SK-N-MC (cell line): Measurements from ENCODE around the gene PRTFDC1.

Experiments used
- DNase-seq: peaks from one replicate; pipeline ENCODE4 v3.0.0-alpha.2; 2011; ENCODE audit warnings: low read depth, low spot score
- H3K27ac ChIP-seq: fragments of 200-600 bp; sonication (generic); 2 replicates; pipeline ENCODE4 v1.5.1; 2016; ENCODE audit warnings: mixed run types
- H3K36me3 ChIP-seq: fragments of 200-600 bp; sonication (generic); 2 replicates; pipeline ENCODE4 v1.6.1; 2017; ENCODE audit warnings: antibody characterized with exemption, low read length, mixed read lengths; ENCODE audit not compliant: insufficient read depth
- H3K4me3 ChIP-seq: fragments of 200-600 bp; sonication (generic); 2 replicates; pipeline ENCODE4 v1.5.1; 2016
- H3K9ac ChIP-seq: fragments of 200-600 bp; sonication (generic); 2 replicates; pipeline ENCODE4 v1.8.0; 2017; ENCODE audit warnings: mixed run types, mixed read lengths; ENCODE audit not compliant: insufficient read length
- H3K9me3 ChIP-seq: fragments of 200-600 bp; sonication (generic); 2 replicates; pipeline ENCODE4 v1.6.1; 2017; ENCODE audit warnings: low read depth, mild to moderate bottlenecking, antibody characterized with exemption, low read length, moderate library complexity, mixed read lengths
- EZH2 ChIP-seq: fragments of 200-600 bp; sonication (generic); IDR thresholded peaks from one replicate; pipeline ENCODE4 v1.6.1; 2017; ENCODE audit warnings: antibody characterized with exemption
- FOXP2 ChIP-seq: optimal IDR thresholded peaks from 2 replicates; pipeline ENCODE3; 2011; ENCODE audit warnings: mild to moderate bottlenecking, moderate library complexity; ENCODE audit not compliant: insufficient read depth; ENCODE audit errors: extremely low read length, control extremely low read depth
- POLR2AphosphoS5 ChIP-seq: IDR thresholded peaks from 2 replicates; pipeline ENCODE4 v1.6.1; 2012; ENCODE audit warnings: mild to moderate bottlenecking, low read depth, low read length, borderline replicate concordance

The PRTFDC1 gene

GRCh38 chr10:24988831-24989640, 36.6 kb upstream of the PRTFDC1 start:
- no peak overlapping the region for H3K4me3 ChIP-seq
- H3K9ac ChIP-seq: no peak overlapping the region
- H3K36me3 ChIP-seq: no peaks in the 10 kb centered on the region
- H3K9me3 ChIP-seq: no peaks in the 10 kb centered on the region
- H3K27ac ChIP-seq: no peak overlapping the region
- TF ChIP-seq EZH2: no peak
- no peak for TF ChIP-seq POLR2AphosphoS5
- TF ChIP-seq FOXP2: no peak
- no peak for DNase-seq

GRCh38 chr10:24984906-24985305, 32.5 kb upstream of the PRTFDC1 start:
- H3K4me3 ChIP-seq: no peak overlapping the region
- no peak overlapping the region for H3K9ac ChIP-seq
- no peak for DNase-seq
- no peak overlapping the region for H3K27ac ChIP-seq
- no peak for TF ChIP-seq FOXP2
- TF ChIP-seq POLR2AphosphoS5: no peak
- no peak for TF ChIP-seq EZH2
- no peaks in the 10 kb centered on the region for H3K36me3 ChIP-seq
- H3K9me3 ChIP-seq: no peaks in the 10 kb centered on the region

GRCh38 chr10:24983946-24984345, 31.5 kb upstream of the PRTFDC1 start:
- no peak overlapping the region for H3K27ac ChIP-seq
- H3K4me3 ChIP-seq: no peak overlapping the region
- DNase-seq: no peak
- H3K9ac ChIP-seq: no peak overlapping the region
- no peaks in the 10 kb centered on the region for H3K36me3 ChIP-seq
- no peaks in the 10 kb centered on the region for H3K9me3 ChIP-seq
- TF ChIP-seq FOXP2: no peak
- TF ChIP-seq POLR2AphosphoS5: no peak
- TF ChIP-seq EZH2: no peak

GRCh38 chr10:24983130-24983529, 30.7 kb upstream of the PRTFDC1 start:
- DNase-seq: no peak
- TF ChIP-seq POLR2AphosphoS5: no peak
- TF ChIP-seq EZH2: no peak
- TF ChIP-seq FOXP2: no peak
- no peak overlapping the region for H3K27ac ChIP-seq
- no peaks in the 10 kb centered on the region for H3K36me3 ChIP-seq
- no peak overlapping the region for H3K4me3 ChIP-seq
- no peak overlapping the region for H3K9ac ChIP-seq
- H3K9me3 ChIP-seq: no peaks in the 10 kb centered on the region

GRCh38 chr10:24982319-24983112, 30.1 kb upstream of the PRTFDC1 start:
- Histone ChIP-seq H3K9me3 (no peaks in the 10 kb centered on the region), H3K36me3 (no peaks in the 10 kb centered on the region), H3K4me3 (no peak overlapping the region), H3K27ac (no peak overlapping the region), H3K9ac (no peak overlapping the region)
- DNase-seq: no peak
- TF ChIP-seq FOXP2: no peak
- no peak for TF ChIP-seq EZH2
- no peak for TF ChIP-seq POLR2AphosphoS5

GRCh38 chr10:24981161-24981710, 28.8 kb upstream of the PRTFDC1 start:
- H3K9me3 ChIP-seq: no peaks in the 10 kb centered on the region
- H3K9ac ChIP-seq: no peak overlapping the region
- DNase-seq: no peak
- H3K27ac ChIP-seq: no peak overlapping the region
- H3K4me3 ChIP-seq: no peak overlapping the region
- H3K36me3 ChIP-seq: no peaks in the 10 kb centered on the region
- TF ChIP-seq POLR2AphosphoS5 (no peak), EZH2 (no peak), FOXP2 (no peak)

- H3K9me3 ChIP-seq: no peaks in the 10 kb centered on the region
- TF ChIP-seq POLR2AphosphoS5 (no peak), EZH2 (no peak), FOXP2 (no peak)
- H3K36me3 ChIP-seq: no peaks in the 10 kb centered on the region
- no peak for DNase-seq
- H3K9ac ChIP-seq: no peak overlapping the region
- H3K27ac ChIP-seq: no peak overlapping the region
- no peak overlapping the region for H3K4me3 ChIP-seq
Observed at GRCh38 chr10:24979685-24980084, 27.3 kb upstream of the PRTFDC1 start.

- DNase-seq: no peak
Observed at GRCh38 chr10:24974976-24975375, 22.6 kb upstream of the PRTFDC1 start.

More at GRCh38 chr10:24974976-24975375, 22.6 kb upstream of the PRTFDC1 start:
- no peak for TF ChIP-seq EZH2
- Histone ChIP-seq H3K9me3 (no peaks in the 10 kb centered on the region), H3K9ac (no peak overlapping the region), H3K4me3 (no peak overlapping the region), H3K27ac (no peak overlapping the region), H3K36me3 (no peaks in the 10 kb centered on the region)
